CD8-positive, alpha-beta memory T cell (primary cell): ENCODE measurements around the gene CLMN. TPM values are rescaled to one million over a fixed set of nuclear protein-coding genes. Genes with fewer than 3 reads are reported as not detected.

Experiments used
- CTCF ChIA-PET: fragments of 350-600 bp; sonication (Branson Sonifier 250); formaldehyde crosslinking; loops from one replicate; lab custom pipeline; 2021; ENCODE audit warnings: antibody characterized with exemption; lab: Charles Lee
- POLR2A ChIA-PET: fragments of 350-600 bp; sonication (Branson Sonifier 250); formaldehyde crosslinking; loops from one replicate; lab custom pipeline; 2021; ENCODE audit warnings: antibody characterized with exemption; lab: Charles Lee
- DNase-seq, 5 donors: peaks; one replicate each; pipeline versions ENCODE4 v3.0.0 to v3.0.0-alpha.2; 2020 to 2022; ENCODE audit warnings: mixed read lengths in 1 of 5
- H3K27ac ChIP-seq: one replicate; pipeline ENCODE4 v1.7.0; 2013; ENCODE audit warnings: low read depth, mild to moderate bottlenecking, low read length, moderate library complexity
- H3K27me3 ChIP-seq: 2 replicates; pipeline ENCODE4 v1.7.0; 2013; ENCODE audit warnings: low read length, mild to moderate bottlenecking; ENCODE audit not compliant: insufficient read depth, poor library complexity, severe bottlenecking
- H3K36me3 ChIP-seq: 2 replicates; pipeline ENCODE4 v1.7.0; 2013; ENCODE audit warnings: mild to moderate bottlenecking, low read length, moderate library complexity; ENCODE audit not compliant: insufficient read depth
- H3K4me1 ChIP-seq: 2 replicates; pipeline ENCODE4 v1.7.0; 2013; ENCODE audit warnings: mild to moderate bottlenecking, low read length, moderate library complexity; ENCODE audit not compliant: insufficient read depth
- H3K4me3 ChIP-seq: 2 replicates; pipeline ENCODE4 v1.7.0; 2013; ENCODE audit warnings: mild to moderate bottlenecking, low read length
- H3K9me3 ChIP-seq: 2 replicates; pipeline ENCODE4 v1.7.0; 2013; ENCODE audit warnings: mild to moderate bottlenecking, low read length
- H3K27ac Mint-ChIP-seq, 8 donors: one replicate each; pipeline ENCODE4 v1.8.0; 2020 to 2021; ENCODE audit warnings: mixed read lengths in 8 of 8, mild to moderate bottlenecking in 6 of 8, inconsistent platforms in 3 of 8, moderate library complexity in 3 of 8
- H3K27me3 Mint-ChIP-seq, 2 donors: one replicate each; pipeline ENCODE4 v1.8.0; 2020 to 2021; ENCODE audit warnings: mixed read lengths in 2 of 2, mild to moderate bottlenecking in 1 of 2, moderate library complexity in 1 of 2
- H3K36me3 Mint-ChIP-seq, 3 donors: one replicate each; pipeline ENCODE4 v1.8.0; 2020 to 2021; ENCODE audit warnings: mixed read lengths in 3 of 3, inconsistent platforms in 1 of 3, mild to moderate bottlenecking in 1 of 3
- H3K4me1 Mint-ChIP-seq, 3 donors: one replicate each; pipeline ENCODE4 v1.8.0; 2020 to 2021; ENCODE audit warnings: mixed read lengths in 3 of 3, inconsistent platforms in 1 of 3, mild to moderate bottlenecking in 1 of 3
- H3K4me3 Mint-ChIP-seq, 7 donors: one replicate each; pipeline ENCODE4 v1.8.0; 2020 to 2021; ENCODE audit warnings: mixed read lengths in 7 of 7, mild to moderate bottlenecking in 6 of 7, moderate library complexity in 4 of 7, inconsistent platforms in 2 of 7
- H3K9me3 Mint-ChIP-seq, 5 donors: one replicate each; pipeline ENCODE4 v1.8.0; 2020 to 2022; ENCODE audit warnings: mixed read lengths in 5 of 5, mild to moderate bottlenecking in 3 of 5, moderate library complexity in 2 of 5, inconsistent platforms in 1 of 5
- polyA plus RNA-seq: library from polyadenylated mRNA; unstranded; fragments of 300-500 nt; fragmentation: Illumina TruSeq; gene quantifications from one replicate; pipeline ENCODE4 v1.2.3, GENCODE V29; 2021
- total RNA-seq, 2 experiments: library from RNA; stranded (reverse); gene quantifications; one replicate each; pipeline ENCODE4 v1.2.3, GENCODE V29; 2021

CLMN gene
- total and polyA plus RNA-seq, 3 experiments from 2014 or later: 0.15 to 0.72 (median 0.29) TPM

DNA sequence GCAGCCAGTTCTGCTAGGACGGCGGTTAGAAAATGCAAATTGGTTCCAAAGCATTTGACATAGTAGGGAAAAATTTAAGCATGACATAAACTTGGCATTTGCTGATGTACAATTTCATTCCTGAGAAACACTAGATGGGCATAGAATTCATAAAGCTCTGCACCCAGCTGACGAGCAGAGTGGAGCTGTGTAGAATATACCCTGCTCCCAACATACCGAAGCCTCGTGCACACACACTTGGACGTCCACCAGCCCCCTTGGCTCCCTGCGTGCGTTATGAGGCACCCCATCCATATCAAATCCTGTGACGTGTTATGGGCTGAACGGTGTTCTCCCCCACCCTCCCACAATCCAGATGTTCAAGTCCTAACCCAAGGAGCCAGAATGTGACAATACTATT, 65.4 kb downstream of the CLMN start:
- peaks cover 6 to 8% of the 10 kb centered on the region in 2 donors for H3K27me3 Mint-ChIP-seq
- H3K36me3 Mint-ChIP-seq: no peaks in the 10 kb centered on the region
- H3K9me3 Mint-ChIP-seq: no peaks in the 10 kb centered on the region
- no peak for DNase-seq
- Histone ChIP-seq H3K4me3 (no peak overlapping the region), H3K27me3 (no peaks in the 10 kb centered on the region), H3K27ac (no peak overlapping the region), H3K9me3 (no peaks in the 10 kb centered on the region), H3K36me3 (no peaks in the 10 kb centered on the region), H3K4me1 (no peaks in the 10 kb centered on the region)
- no peaks in the 10 kb centered on the region for H3K4me1 Mint-ChIP-seq
- H3K4me3 Mint-ChIP-seq: no peak overlapping the region
- H3K27ac Mint-ChIP-seq: no peak overlapping the region
- POLR2A ChIA-PET: no interaction called here
- CTCF ChIA-PET: no interaction called here

- POLR2A ChIA-PET: no interaction called here
Observed at GRCh38 chr14:95253039-95253630, 66.6 kb downstream of the CLMN start.

GRCh38 chr14:95252219-95252618, 67.5 kb downstream of the CLMN start:
- H3K4me1 Mint-ChIP-seq: no peaks in the 10 kb centered on the region
- H3K27me3 Mint-ChIP-seq: peaks cover 6 to 8% of the 10 kb centered on the region in 2 donors
- Histone ChIP-seq H3K36me3 (no peaks in the 10 kb centered on the region), H3K4me3 (no peak overlapping the region), H3K9me3 (no peaks in the 10 kb centered on the region), H3K4me1 (no peaks in the 10 kb centered on the region), H3K27ac (no peak overlapping the region), H3K27me3 (no peaks in the 10 kb centered on the region)
- H3K4me3 Mint-ChIP-seq: no peak overlapping the region
- no peaks in the 10 kb centered on the region for H3K36me3 Mint-ChIP-seq
- CTCF ChIA-PET: no interaction called here
- no peaks in the 10 kb centered on the region for H3K9me3 Mint-ChIP-seq
- no peak overlapping the region for H3K27ac Mint-ChIP-seq
- no peak for DNase-seq
- POLR2A ChIA-PET: no interaction called here

More at GRCh38 chr14:95253039-95253630, 66.6 kb downstream of the CLMN start:
- Histone ChIP-seq H3K4me1 (no peaks in the 10 kb centered on the region), H3K4me3 (no peak overlapping the region), H3K9me3 (no peaks in the 10 kb centered on the region), H3K27ac (no peak overlapping the region), H3K36me3 (no peaks in the 10 kb centered on the region), H3K27me3 (no peaks in the 10 kb centered on the region)
- H3K9me3 Mint-ChIP-seq: no peaks in the 10 kb centered on the region
- CTCF ChIA-PET: no interaction called here
- peaks cover 6 to 8% of the 10 kb centered on the region in 2 donors for H3K27me3 Mint-ChIP-seq
- H3K4me3 Mint-ChIP-seq: no peak overlapping the region
- H3K4me1 Mint-ChIP-seq: no peaks in the 10 kb centered on the region
- H3K27ac Mint-ChIP-seq: no peak overlapping the region
- no peak for DNase-seq
- no peaks in the 10 kb centered on the region for H3K36me3 Mint-ChIP-seq

DNA sequence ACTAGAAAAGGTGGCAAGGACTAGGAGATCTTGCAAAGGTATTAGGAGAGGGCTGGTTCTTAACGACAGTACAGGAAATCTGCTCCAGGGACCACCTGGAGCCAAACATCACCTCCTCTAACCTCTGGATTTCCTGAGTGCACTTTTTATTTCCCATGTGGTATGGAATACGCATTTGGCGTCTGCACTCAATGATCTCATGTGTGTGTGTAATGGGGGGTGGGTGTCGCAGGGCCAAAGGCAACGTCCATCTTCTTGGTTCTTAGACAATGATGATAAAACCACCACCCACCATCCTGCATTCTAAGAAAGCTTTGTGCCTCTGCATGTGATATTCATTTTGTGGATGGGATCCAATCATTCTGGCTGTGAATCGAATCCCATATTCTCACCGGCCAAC, 68.8 kb downstream of the CLMN start:
- Mint-ChIP-seq H3K4me3 (no peak overlapping the region), H3K9me3 (no peaks in the 10 kb centered on the region), H3K36me3 (no peaks in the 10 kb centered on the region), H3K27me3 (peaks cover 6 to 8% of the 10 kb centered on the region in 2 donors), H3K27ac (no peak overlapping the region), H3K4me1 (no peaks in the 10 kb centered on the region)
- no peaks in the 10 kb centered on the region for H3K27me3 ChIP-seq
- H3K27ac ChIP-seq: no peak overlapping the region
- H3K4me1 ChIP-seq: no peaks in the 10 kb centered on the region
- ChIA-PET CTCF (no interaction called here), POLR2A (no interaction called here)
- H3K9me3 ChIP-seq: no peaks in the 10 kb centered on the region
- no peaks in the 10 kb centered on the region for H3K36me3 ChIP-seq
- no peak for DNase-seq
- H3K4me3 ChIP-seq: no peak overlapping the region

GRCh38 chr14:95250140-95250769, 69.5 kb downstream of the CLMN start:
- Mint-ChIP-seq H3K4me1 (no peaks in the 10 kb centered on the region), H3K36me3 (no peaks in the 10 kb centered on the region), H3K4me3 (no peak overlapping the region), H3K9me3 (no peaks in the 10 kb centered on the region), H3K27me3 (peaks cover 6 to 8% of the 10 kb centered on the region in 2 donors), H3K27ac (no peak overlapping the region)
- H3K4me1 ChIP-seq: no peaks in the 10 kb centered on the region
- no peak overlapping the region for H3K4me3 ChIP-seq
- H3K27ac ChIP-seq: no peak overlapping the region
- no peaks in the 10 kb centered on the region for H3K27me3 ChIP-seq
- no peaks in the 10 kb centered on the region for H3K36me3 ChIP-seq
- DNase-seq: no peak
- ChIA-PET CTCF (no interaction called here), POLR2A (no interaction called here)
- H3K9me3 ChIP-seq: no peaks in the 10 kb centered on the region

- CTCF ChIA-PET: no interaction called here
- Histone ChIP-seq H3K27ac (no peak overlapping the region), H3K27me3 (no peaks in the 10 kb centered on the region), H3K36me3 (no peaks in the 10 kb centered on the region), H3K4me3 (no peak overlapping the region), H3K9me3 (no peaks in the 10 kb centered on the region), H3K4me1 (no peaks in the 10 kb centered on the region)
- Mint-ChIP-seq H3K4me3 (no peak overlapping the region), H3K36me3 (no peaks in the 10 kb centered on the region), H3K27me3 (peaks cover 6 to 8% of the 10 kb centered on the region in 2 donors), H3K27ac (no peak overlapping the region), H3K9me3 (no peaks in the 10 kb centered on the region), H3K4me1 (no peaks in the 10 kb centered on the region)
- DNase-seq: no peak
- POLR2A ChIA-PET: no interaction called here
Observed at GRCh38 chr14:95248432-95248831, 71.3 kb downstream of the CLMN start.

DNA sequence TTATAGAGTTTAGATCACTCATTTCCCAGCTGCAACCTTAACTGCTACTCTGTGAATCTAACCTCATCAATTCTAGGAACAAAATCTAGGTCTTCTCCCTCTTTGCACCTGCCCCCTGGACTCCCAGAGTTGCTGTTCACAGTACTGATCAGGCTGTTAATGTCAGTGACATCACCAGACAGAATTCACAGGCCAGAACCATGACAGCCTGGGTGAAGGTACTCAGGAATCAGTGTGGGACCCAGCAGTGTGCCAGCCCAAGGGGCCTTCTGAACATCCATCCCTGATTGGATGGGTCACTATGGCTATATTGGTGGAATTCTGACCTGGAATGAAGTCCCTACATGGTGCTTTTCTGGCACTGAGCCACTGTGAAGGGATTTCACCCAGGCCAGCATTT, 72.8 kb downstream of the CLMN start:
- no peak overlapping the region for H3K27ac ChIP-seq
- no peaks in the 10 kb centered on the region for H3K9me3 ChIP-seq
- H3K36me3 ChIP-seq: no peaks in the 10 kb centered on the region
- Mint-ChIP-seq H3K27ac (no peak overlapping the region), H3K36me3 (no peaks in the 10 kb centered on the region), H3K4me1 (no peaks in the 10 kb centered on the region), H3K9me3 (no peaks in the 10 kb centered on the region), H3K4me3 (no peak overlapping the region), H3K27me3 (peaks cover 4 to 6% of the 10 kb centered on the region in 2 donors)
- no peaks in the 10 kb centered on the region for H3K27me3 ChIP-seq
- H3K4me3 ChIP-seq: no peak overlapping the region
- CTCF ChIA-PET: no interaction called here
- no peaks in the 10 kb centered on the region for H3K4me1 ChIP-seq
- no peak for DNase-seq
- POLR2A ChIA-PET: no interaction called here

- H3K4me1 ChIP-seq: no peaks in the 10 kb centered on the region
- H3K9me3 ChIP-seq: no peaks in the 10 kb centered on the region
- H3K4me1 Mint-ChIP-seq: no peaks in the 10 kb centered on the region
- no peaks in the 10 kb centered on the region for H3K36me3 ChIP-seq
- H3K4me3 Mint-ChIP-seq: no peak overlapping the region
- peaks cover 3 to 4% of the 10 kb centered on the region in 2 donors for H3K27me3 Mint-ChIP-seq
- no peaks in the 10 kb centered on the region for H3K36me3 Mint-ChIP-seq
- ChIA-PET CTCF (no interaction called here), POLR2A (no interaction called here)
- no peak overlapping the region for H3K27ac Mint-ChIP-seq
- H3K4me3 ChIP-seq: no peak overlapping the region
- DNase-seq: no peak
- no peaks in the 10 kb centered on the region for H3K27me3 ChIP-seq
- no peaks in the 10 kb centered on the region for H3K9me3 Mint-ChIP-seq
- H3K27ac ChIP-seq: no peak overlapping the region
Observed at GRCh38 chr14:95245334-95245733, 74.4 kb downstream of the CLMN start.
